ENCODE measurements around the gene TNK1.

GRCh38 chr17:7369825-7370224 lies 11.1 kb upstream of the TNK1 start:
- TF ChIP-seq CTCF (IDR thresholded peaks at IDR 0.05 in 2 of 3, conservative IDR thresholded peaks at IDR 0.05 in 1 of 3; ENCODE audit: borderline replicate concordance in 1 of 3, insufficient read depth in 1 of 3, low read depth in 2 of 3, low read length in 2 of 3) (no peak), FOSL1 (IDR thresholded peaks at IDR 0.05; ENCODE audit: low read depth) (no peak), SP1 (IDR thresholded peaks at IDR 0.05; ENCODE audit: low read depth) (no peak), CEBPB (IDR thresholded peaks at IDR 0.05; ENCODE audit: low read depth) (no peak), SIN3A (IDR thresholded peaks at IDR 0.05; ENCODE audit: low read depth) (no peak), EZH2 (IDR thresholded peaks at IDR 0.05) (no peak), POLR2A (IDR thresholded peaks at IDR 0.05; ENCODE audit: borderline replicate concordance, extremely low read depth, insufficient read depth, insufficient read length) (no peak), EZH2phosphoT487 (IDR thresholded peaks at IDR 0.05; ENCODE audit: borderline replicate concordance) (no peak), EGR1 (IDR thresholded peaks at IDR 0.05; ENCODE audit: low read depth) (no peak)

Measured in HCT116 (cell line).